Frontal cortex (tissue), 4 donors: ENCODE results near the gene XRCC6. TPM values are rescaled to one million over a fixed set of nuclear protein-coding genes. Genes with fewer than 3 reads are reported as not detected.
"Not testable (repeated sequence)": the region's sequence is repeated elsewhere in the genome, so short reads cannot be mapped to it uniquely, and the experiment has no call there.

Experiments used
- DNase-seq, 2 donors: peaks; one replicate each; pipeline ENCODE4 v3.0.0; 2012; ENCODE audit warnings: low spot score in 2 of 2
- FAIRE-seq: peaks from 2 replicates; lab custom pipeline; 2012; peaks lifted over from hg19 to GRCh38; lab: Jason Lieb, UNC
- total RNA-seq: library from RNA; depleted of rRNA; stranded (reverse); fragments of >200 nt; gene quantifications from one replicate; pipeline ENCODE4 v1.2.3, GENCODE V29; 2014
- donor health status: control.
- donor health status: control.
- donor health status: control.

XRCC6 gene
- 259 TPM for total RNA-seq

GRCh38 chr22:41621099-41621910 lies at the start of gene XRCC6:
Gene XRCC6, plus strand, starts transcription at chr22:41621295. Its CDS starts 710 bp downstream, at chr22:41622005.
- peak; percentile 24 for FAIRE-seq
- peak; percentile 99 to 100 for DNase-seq

GRCh38 chr22:41571786-41572185 lies 49.3 kb upstream of the XRCC6 start:
- no peak for DNase-seq
- FAIRE-seq = no peak

- FAIRE-seq, DNase-seq: not testable (repeated sequence)
These were observed 48.8 kb upstream of the XRCC6 start for GRCh38 chr22:41572305-41572704.

GRCh38 chr22:41573677-41574076 lies 47.4 kb upstream of the XRCC6 start:
- FAIRE-seq (no peak), DNase-seq (no peak)

GRCh38 chr22:41574847-41575381 lies 46.2 kb upstream of the XRCC6 start:
- DNase-seq (no peak), FAIRE-seq (no peak)

- DNase-seq = no peak
- FAIRE-seq = no peak
These were observed 45.6 kb upstream of the XRCC6 start for GRCh38 chr22:41575533-41575932.

GRCh38 chr22:41576877-41577276 lies 44.2 kb upstream of the XRCC6 start:
- no peak for FAIRE-seq
- DNase-seq = peak in 1 of 2 donors; percentile 64

- DNase-seq (no peak), FAIRE-seq (no peak)
These were observed 43.0 kb upstream of the XRCC6 start for GRCh38 chr22:41578114-41578513.

- FAIRE-seq (no peak), DNase-seq (no peak)
These were observed 42.3 kb upstream of the XRCC6 start for GRCh38 chr22:41578818-41579217.

- DNase-seq (no peak), FAIRE-seq (no peak)
These were observed 41.6 kb upstream of the XRCC6 start for GRCh38 chr22:41579297-41579996.

GRCh38 chr22:41579997-41580355 lies 41.1 kb upstream of the XRCC6 start:
- FAIRE-seq (no peak), DNase-seq (no peak)

- no peak for DNase-seq
- FAIRE-seq = no peak
These were observed 38.4 kb upstream of the XRCC6 start for GRCh38 chr22:41582694-41583093.

GRCh38 chr22:41584881-41585280 lies 36.2 kb upstream of the XRCC6 start:
- DNase-seq (no peak), FAIRE-seq (no peak)

- FAIRE-seq (no peak), DNase-seq (no peak)
These were observed 35.2 kb upstream of the XRCC6 start for GRCh38 chr22:41585898-41586297.

GRCh38 chr22:41587347-41587723 lies 33.8 kb upstream of the XRCC6 start:
- DNase-seq = no peak
- FAIRE-seq = no peak

- peak; percentile 79 for FAIRE-seq
These were observed 31.5 kb upstream of the XRCC6 start, which contains the start of gene PMM1 for GRCh38 chr22:41589391-41590241. Gene PMM1, minus strand, starts transcription at chr22:41589840. Its CDS starts 35 bp downstream, at chr22:41589805.

GRCh38 chr22:41593336-41593960 lies 27.6 kb upstream of the XRCC6 start:
- not testable (repeated sequence) for FAIRE-seq, DNase-seq

More at GRCh38 chr22:41589391-41590241, 31.5 kb upstream of the XRCC6 start, which contains the start of gene PMM1:
- peak; percentile 99 to 100 for DNase-seq

- DNase-seq (no peak), FAIRE-seq (no peak)
These were observed 25.4 kb upstream of the XRCC6 start for GRCh38 chr22:41595703-41596102.
